Astrocyte (in vitro differentiated cells and primary cell): ENCODE data around the gene FOS.

Experiments
- EZH2 ChIP-seq: IDR thresholded peaks from 2 replicates; pipeline ENCODE4 v1.6.1; 2012; ENCODE audit warnings: mild to moderate bottlenecking, low read length, inconsistent platforms; ENCODE audit not compliant: insufficient read depth
- TF ChIP-seq, protein P1 (sequence below): IDR thresholded peaks from 2 replicates; pipeline ENCODE4 v1.5.1; 2011; ENCODE audit warnings: low read depth, mild to moderate bottlenecking, inconsistent platforms, low read length, moderate library complexity; ENCODE audit not compliant: insufficient read depth

GRCh38 chr14:75268633-75269550 lies 9.7 kb upstream of the FOS start:
- TF ChIP-seq, protein P1, sequence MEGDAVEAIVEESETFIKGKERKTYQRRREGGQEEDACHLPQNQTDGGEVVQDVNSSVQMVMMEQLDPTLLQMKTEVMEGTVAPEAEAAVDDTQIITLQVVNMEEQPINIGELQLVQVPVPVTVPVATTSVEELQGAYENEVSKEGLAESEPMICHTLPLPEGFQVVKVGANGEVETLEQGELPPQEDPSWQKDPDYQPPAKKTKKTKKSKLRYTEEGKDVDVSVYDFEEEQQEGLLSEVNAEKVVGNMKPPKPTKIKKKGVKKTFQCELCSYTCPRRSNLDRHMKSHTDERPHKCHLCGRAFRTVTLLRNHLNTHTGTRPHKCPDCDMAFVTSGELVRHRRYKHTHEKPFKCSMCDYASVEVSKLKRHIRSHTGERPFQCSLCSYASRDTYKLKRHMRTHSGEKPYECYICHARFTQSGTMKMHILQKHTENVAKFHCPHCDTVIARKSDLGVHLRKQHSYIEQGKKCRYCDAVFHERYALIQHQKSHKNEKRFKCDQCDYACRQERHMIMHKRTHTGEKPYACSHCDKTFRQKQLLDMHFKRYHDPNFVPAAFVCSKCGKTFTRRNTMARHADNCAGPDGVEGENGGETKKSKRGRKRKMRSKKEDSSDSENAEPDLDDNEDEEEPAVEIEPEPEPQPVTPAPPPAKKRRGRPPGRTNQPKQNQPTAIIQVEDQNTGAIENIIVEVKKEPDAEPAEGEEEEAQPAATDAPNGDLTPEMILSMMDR, result no peak
- TF ChIP-seq EZH2, result no peak
